ENCODE measurements around the gene SLC13A4.
"Not testable (repeated sequence)": the region's sequence is repeated elsewhere in the genome, so short reads cannot be mapped to it uniquely, and the experiment has no call there.

The SLC13A4 gene

DNA sequence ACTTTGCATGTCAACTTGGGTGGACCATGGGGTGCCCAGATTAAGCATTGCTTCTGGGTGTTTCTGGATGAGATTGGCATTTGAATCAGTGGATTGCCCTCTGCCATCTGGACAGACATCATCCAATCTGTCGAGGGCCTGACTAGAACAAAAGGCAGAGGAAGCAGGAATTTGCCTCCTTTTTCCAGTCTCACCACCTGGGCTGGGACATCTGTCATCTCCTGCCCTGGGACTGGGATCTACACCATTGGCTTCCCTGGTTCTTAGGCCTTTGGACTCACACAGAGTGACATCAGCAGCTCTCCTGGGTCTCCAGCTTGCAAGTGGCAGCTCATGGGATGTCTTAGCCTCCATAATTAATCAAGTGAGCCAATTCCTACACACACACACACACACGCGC lies 10.3 kb downstream of the SLC13A4 start:
- DNase-seq, result no peak

DNA sequence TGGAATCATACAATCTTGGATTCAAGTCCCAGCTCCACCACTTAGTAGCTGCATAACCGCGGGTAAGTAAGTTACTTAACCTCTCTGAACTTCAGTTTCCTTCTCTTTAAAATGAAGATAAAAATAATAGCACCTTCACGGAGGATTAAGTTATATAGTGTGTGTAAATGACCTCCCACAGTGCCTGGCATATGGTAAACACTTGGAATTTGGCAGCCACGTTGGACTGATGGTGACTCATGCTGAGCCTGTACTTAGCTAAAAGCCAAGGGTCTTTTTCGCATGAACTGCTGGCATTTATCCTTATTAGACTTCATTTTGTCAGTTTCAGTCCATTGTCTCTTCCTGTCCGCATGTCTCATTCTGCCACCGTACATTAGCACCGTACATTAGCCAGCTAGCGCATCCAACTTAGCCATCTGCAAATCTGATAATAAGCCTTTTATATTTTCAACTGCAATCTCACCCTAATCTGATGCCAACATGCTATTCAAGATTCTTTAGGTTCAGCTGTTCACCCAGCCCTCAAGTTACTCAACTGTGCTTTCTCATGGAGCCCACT lies 11.2 kb downstream of the SLC13A4 start:
- DNase-seq, result no peak

- no peak for DNase-seq
These were observed 12.3 kb downstream of the SLC13A4 start for GRCh38 chr7:135715673-135716072.

- no peak for DNase-seq
These were observed 12.9 kb downstream of the SLC13A4 start for GRCh38 chr7:135715055-135715522.

- DNase-seq, result no peak
These were observed 13.4 kb downstream of the SLC13A4 start for GRCh38 chr7:135714534-135715009.

DNA sequence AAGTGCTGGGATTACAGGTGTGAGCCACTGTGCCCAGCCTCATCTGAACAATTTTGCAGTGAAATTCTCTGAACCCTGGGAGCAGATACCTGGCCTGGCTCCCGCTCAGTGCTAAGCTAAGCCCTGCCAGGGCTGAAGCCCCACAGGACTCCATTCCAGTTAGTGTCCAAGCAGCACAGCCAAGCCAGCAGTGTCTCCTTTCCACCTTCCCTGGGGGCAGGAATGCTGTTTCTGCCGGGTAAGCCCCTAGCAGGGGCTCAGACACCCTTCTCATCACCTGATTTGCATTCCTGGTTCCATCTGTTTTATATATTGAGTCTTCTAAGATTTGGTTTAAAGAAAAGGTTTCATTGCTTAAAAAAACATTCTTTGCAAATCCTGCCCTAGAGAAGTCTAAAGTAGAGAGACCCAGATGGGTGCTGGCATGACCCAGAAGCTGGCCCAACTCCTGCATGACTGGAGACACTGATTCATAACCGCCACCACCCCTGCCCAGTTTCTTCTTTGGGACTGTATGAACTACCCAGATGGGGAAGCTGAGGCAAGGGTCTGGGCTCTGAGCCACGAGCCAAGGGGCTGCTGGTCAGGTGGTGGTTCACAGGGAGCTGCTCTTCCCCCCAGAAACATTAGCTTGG lies 14.0 kb downstream of the SLC13A4 start:
- no peak for DNase-seq

GRCh38 chr7:135712796-135713195 lies 15.2 kb downstream of the SLC13A4 start:
- no peak for DNase-seq

DNA sequence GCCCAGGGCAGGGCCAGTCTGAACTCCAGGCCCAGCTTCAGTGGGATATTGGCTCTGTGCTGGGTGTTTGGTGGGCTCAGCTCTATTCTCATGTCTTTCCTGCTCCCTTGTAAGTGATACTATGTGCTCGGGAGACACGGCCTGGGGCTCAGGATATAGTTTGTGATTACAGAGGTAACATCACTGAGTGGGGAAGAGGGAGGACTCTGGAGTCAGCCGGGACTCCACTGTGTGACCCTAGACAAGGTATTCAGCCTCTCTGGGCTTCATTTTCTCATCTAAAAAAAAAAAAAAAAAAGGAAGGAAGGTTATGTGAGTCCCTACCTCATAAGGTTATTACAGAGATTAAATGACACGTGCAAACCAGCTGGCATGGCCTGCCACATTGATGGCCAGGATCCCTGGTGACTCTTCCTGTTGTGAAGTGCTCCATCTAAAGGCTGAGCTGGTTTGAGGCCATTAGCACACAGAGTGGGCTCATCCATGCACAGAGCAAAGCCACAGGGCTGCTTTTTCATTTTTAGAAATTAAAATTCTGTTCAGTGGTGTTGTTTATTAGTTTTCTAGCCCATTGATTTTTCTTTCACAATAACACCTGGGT lies 15.7 kb downstream of the SLC13A4 start:
- DNase-seq, result no peak

DNA sequence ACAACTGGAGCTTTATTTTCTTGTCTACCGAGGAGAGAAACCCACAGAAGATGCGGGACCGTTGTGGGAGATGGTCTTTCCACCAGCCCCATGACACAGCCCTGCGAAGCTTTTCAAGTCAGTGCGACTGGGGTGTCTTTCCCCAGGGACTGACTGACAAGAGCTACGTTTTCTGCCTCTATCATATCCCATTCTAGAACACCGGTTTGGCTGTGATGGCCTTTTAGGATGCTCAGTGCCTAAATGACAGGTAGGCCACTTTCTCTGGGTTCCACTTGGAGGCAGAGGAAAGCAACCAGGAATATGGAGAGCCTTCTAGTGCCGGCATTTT lies 16.9 kb downstream of the SLC13A4 start:
- no peak for DNase-seq

GRCh38 chr7:135710417-135711138 lies 17.4 kb downstream of the SLC13A4 start:
- DNase-seq, result peak in 1 of 5 experiments; percentile 25

DNA sequence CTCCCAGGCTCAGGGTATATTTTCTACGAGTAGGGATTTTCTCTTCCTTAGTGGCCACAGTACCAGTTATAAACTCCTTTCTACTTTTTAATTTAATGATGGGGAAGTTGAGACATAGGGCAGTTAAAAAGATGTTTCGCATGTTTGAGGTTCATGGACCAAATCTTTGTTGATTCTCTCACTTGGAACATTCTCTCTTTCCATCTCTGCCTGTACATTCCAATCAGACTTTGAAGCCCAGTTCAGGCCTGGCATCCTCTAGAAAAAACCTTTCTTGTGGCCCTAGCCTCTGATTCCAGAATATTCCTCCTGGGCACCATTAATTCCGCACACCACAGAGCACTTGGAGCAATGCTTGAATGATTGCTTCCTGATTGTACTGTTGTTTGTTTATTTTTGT lies 18.5 kb downstream of the SLC13A4 start:
- DNase-seq, result no peak

GRCh38 chr7:135708041-135708440 lies 19.9 kb downstream of the SLC13A4 start:
- no peak for DNase-seq

GRCh38 chr7:135707570-135707966 lies 20.4 kb downstream of the SLC13A4 start:
- no peak for DNase-seq

DNA sequence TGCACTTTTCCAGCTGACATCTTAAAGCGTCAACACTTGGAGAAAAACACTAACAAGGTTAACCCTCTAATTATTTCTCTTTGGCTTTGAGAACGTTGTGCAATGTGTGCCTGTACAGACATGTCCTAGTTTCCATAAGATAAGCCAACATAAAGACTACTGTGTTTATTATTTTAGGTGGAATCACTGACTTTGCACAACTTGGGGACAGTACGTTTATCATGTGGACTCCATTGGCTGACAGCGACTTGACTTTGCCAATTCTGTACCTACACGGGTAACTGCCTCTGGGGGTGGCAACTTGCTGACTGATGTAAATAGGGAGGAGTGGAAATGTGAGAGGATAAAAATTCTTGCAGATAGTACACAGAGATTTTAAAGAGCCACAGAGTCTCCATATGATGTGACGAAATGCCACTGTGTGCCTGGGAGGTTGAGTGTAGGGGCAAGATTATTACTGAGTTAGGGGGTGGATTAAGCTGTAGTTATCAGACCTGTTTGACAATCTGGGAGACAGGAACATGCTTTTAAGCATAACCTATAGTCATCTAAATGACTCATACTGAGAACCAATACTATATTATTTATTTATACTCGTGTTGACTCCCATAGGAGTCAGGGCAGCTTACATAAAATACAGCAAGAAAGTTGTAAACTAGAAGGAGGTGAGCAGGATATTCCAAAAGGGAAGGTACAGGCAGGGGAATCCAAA lies 21.0 kb downstream of the SLC13A4 start:
- no peak for DNase-seq

DNA sequence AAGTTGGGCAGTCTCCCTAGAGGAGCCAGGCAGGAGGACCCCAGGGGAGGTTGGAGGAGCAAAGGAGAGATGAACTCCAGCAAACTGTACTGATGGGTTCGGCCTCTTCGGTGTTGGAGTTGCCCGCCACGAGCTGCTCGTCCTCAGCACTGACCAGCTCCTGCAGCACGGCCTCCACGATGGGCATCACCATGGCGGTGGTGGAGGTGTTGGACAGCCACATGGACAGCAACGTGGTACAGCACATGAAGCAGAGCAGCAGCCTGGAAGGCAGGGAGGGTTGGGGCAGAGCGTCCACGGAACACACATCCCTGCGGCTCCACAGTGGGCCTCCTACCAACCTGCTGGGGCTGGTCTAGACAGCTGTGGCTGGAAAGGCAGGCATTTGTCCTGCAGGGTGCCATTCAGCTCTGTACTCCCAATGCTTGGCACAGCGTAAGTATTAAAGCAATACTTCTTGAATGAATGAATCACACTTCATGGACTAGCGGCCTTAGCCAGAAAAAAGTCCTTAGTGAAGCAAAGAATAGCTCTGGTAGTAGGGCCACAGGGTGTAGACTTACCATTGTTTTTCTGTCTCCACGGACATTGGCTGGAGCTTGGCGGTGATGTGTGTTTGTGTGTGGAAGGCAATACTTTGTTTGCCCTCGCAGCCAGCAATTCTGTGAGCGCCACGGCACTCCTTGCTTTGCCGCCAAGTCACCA lies 21.8 kb downstream of the SLC13A4 start:
- no peak for DNase-seq

GRCh38 chr7:135704698-135705097 lies 23.3 kb downstream of the SLC13A4 start:
- DNase-seq, result no peak

DNA sequence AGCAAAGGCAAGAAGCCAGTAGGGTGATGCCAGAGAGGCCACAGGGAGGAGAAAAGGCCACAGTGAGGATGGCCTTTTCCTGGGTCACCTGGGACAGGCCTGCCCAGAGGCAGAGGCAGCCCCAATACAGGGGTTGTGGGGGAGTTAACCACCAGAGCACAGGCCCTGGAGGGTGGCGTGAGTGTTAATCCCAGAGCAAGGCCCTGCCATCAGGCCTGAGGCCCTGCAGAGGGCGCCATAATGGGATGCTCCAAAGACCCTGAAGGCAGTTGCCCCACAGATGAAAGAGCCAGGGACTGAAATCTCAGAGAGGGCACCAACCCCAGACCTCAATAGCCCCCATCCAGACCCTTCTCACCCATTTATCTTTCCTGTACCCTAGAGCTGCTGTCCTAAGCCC lies 23.9 kb downstream of the SLC13A4 start:
- peak in 1 of 5 experiments; percentile 6 for DNase-seq

GRCh38 chr7:135697276-135698049 lies 30.5 kb downstream of the SLC13A4 start:
- DNase-seq, result no peak

DNA sequence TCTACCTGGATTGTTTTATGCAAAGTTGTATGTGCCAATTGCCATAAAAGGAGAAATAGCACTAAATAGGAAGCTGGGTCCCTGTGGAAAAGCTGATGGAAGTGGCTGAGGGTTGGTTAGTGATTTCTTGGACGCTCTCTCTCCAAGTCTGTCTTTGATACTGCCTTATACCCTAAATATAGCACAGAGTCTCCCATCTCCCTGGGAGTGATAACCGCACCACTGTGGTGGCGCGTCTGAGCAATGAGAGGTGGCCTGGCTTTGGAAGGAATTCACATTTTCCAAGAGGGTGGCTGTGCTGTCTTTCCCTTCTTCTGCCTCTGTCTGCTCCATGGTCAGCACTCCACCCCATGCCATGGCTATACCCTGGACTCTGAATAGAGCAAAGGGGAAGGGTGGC lies 34.4 kb downstream of the SLC13A4 start:
- DNase-seq, result no peak

- not testable (repeated sequence) for DNase-seq
These were observed 35.4 kb downstream of the SLC13A4 start for GRCh38 chr7:135692606-135693005.

- DNase-seq, result no peak
These were observed 35.9 kb downstream of the SLC13A4 start for GRCh38 chr7:135692055-135692454.

GRCh38 chr7:135690566-135690965 lies 37.4 kb downstream of the SLC13A4 start:
- no peak for DNase-seq

Measured in T-helper 2 cell (primary cell).